ENCODE results near the gene NTPCR. TPM values are rescaled to one million over a fixed set of nuclear protein-coding genes. Genes with fewer than 3 reads are reported as not detected.
"Not testable (repeated sequence)": the region's sequence is repeated elsewhere in the genome, so short reads cannot be mapped to it uniquely, and the experiment has no call there.

The NTPCR gene
- total RNA-seq, 1 donor from 2014 or later = 11.0 TPM

- no peak overlapping the region for H3K4me3 ChIP-seq (ENCODE audit: low read length in 3 of 3)
- H3K9me3 ChIP-seq (ENCODE audit: control insufficient read depth in 3 of 3, low read length in 3 of 3) = no peaks in the 10 kb centered on the region
- H3K27me3 ChIP-seq (ENCODE audit: control insufficient read depth in 3 of 3, insufficient read depth in 3 of 3, low read length in 3 of 3) = no peaks in the 10 kb centered on the region
- no peak overlapping the region for H3K27ac ChIP-seq (ENCODE audit: low read depth, low read length)
- H3K9ac ChIP-seq (ENCODE audit: low read depth in 1 of 3, low read length in 3 of 3) = no peak overlapping the region
- no peaks in the 10 kb centered on the region for H3K36me3 ChIP-seq (ENCODE audit: control insufficient read depth in 3 of 3, insufficient read depth in 3 of 3, low read length in 3 of 3)
- peaks cover 6 to 12% (median 8%) of the 10 kb centered on the region in 3 donors for H3K4me1 ChIP-seq (ENCODE audit: control insufficient read depth in 3 of 3, insufficient read depth in 3 of 3, low read length in 3 of 3)
These were observed 24.8 kb upstream of the NTPCR start for GRCh38 chr1:232925421-232926220.

- H3K36me3 ChIP-seq (ENCODE audit: control insufficient read depth in 3 of 3, insufficient read depth in 3 of 3, low read length in 3 of 3); H3K27me3 ChIP-seq (ENCODE audit: control insufficient read depth in 3 of 3, insufficient read depth in 3 of 3, low read length in 3 of 3); H3K9ac ChIP-seq (ENCODE audit: low read depth in 1 of 3, low read length in 3 of 3); H3K9me3 ChIP-seq (ENCODE audit: control insufficient read depth in 3 of 3, low read length in 3 of 3): not testable (repeated sequence)
- H3K4me1 ChIP-seq (ENCODE audit: control insufficient read depth in 3 of 3, insufficient read depth in 3 of 3, low read length in 3 of 3) = peaks cover 6 to 12% (median 8%) of the 10 kb centered on the region in 3 donors
- H3K4me3 ChIP-seq (ENCODE audit: low read length in 3 of 3) = peak overlapping the region in 1 of 3 donors; percentile 17
- H3K27ac ChIP-seq (ENCODE audit: low read depth, low read length) = peak overlapping the region; percentile 34
These were observed 23.2 kb upstream of the NTPCR start for GRCh38 chr1:232927166-232927565.

GRCh38 chr1:232927830-232928505 is 22.4 kb upstream of the NTPCR start:
- peaks cover 6 to 12% (median 8%) of the 10 kb centered on the region in 3 donors for H3K4me1 ChIP-seq (ENCODE audit: control insufficient read depth in 3 of 3, insufficient read depth in 3 of 3, low read length in 3 of 3)
- no peaks in the 10 kb centered on the region for H3K27me3 ChIP-seq (ENCODE audit: control insufficient read depth in 3 of 3, insufficient read depth in 3 of 3, low read length in 3 of 3)
- H3K9ac ChIP-seq (ENCODE audit: low read depth in 1 of 3, low read length in 3 of 3) = peak overlapping the region in 1 of 3 donors; percentile 1
- H3K27ac ChIP-seq (ENCODE audit: low read depth, low read length) = peak overlapping the region; percentile 34
- H3K36me3 ChIP-seq (ENCODE audit: control insufficient read depth in 3 of 3, insufficient read depth in 3 of 3, low read length in 3 of 3) = no peaks in the 10 kb centered on the region
- peak overlapping the region in 1 of 3 donors; percentile 17 for H3K4me3 ChIP-seq (ENCODE audit: low read length in 3 of 3)
- H3K9me3 ChIP-seq (ENCODE audit: control insufficient read depth in 3 of 3, low read length in 3 of 3) = no peaks in the 10 kb centered on the region

DNA sequence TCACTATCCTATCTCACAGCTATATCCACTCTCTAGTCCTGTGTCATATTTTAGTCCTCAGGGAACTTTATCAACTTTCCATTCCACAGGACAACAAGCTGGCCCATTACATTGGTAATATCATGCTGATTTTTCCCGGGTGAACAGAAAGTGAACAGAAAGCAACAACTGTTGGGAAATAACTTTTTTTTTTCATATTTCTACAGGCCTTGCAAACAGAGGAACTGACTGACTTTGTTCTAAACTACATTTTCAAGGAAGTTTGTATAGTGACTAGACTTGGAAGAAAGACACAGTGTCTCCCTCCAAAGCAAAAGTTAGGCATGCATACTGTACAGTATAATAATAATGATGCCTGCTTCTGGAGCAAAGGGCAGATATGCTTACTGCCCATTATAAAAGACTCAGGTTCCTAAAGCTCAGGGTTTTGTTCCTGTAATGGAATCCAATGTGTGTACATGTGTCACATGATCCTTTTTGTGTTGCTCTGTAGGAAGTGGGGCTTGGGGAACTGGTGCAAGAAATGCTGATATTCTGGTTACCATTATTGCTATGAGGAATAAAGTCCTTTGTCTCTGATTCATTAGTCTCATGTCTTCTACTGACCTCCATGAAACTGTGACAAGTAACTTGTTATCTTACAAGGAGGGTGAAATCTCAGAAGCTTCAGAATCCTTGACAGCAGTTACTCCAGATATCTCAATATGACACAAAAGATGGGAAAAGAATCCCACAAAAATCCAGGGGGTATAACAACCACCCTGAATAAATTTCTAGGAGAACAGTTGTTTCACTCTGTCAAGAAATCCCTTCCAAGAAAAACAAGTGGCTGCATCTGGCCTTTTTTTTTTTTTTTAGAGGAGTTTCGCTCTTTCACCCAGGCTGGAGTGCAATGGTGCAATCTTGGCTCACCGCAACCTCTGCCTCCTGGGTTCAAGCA is 17.7 kb upstream of the NTPCR start:
- H3K9ac ChIP-seq (ENCODE audit: low read depth in 1 of 3, low read length in 3 of 3) = no peak overlapping the region
- H3K27ac ChIP-seq (ENCODE audit: low read depth, low read length) = no peak overlapping the region
- peaks cover 3 to 7% (median 4%) of the 10 kb centered on the region in 3 donors for H3K4me1 ChIP-seq (ENCODE audit: control insufficient read depth in 3 of 3, insufficient read depth in 3 of 3, low read length in 3 of 3)
- no peaks in the 10 kb centered on the region for H3K27me3 ChIP-seq (ENCODE audit: control insufficient read depth in 3 of 3, insufficient read depth in 3 of 3, low read length in 3 of 3)
- H3K36me3 ChIP-seq (ENCODE audit: control insufficient read depth in 3 of 3, insufficient read depth in 3 of 3, low read length in 3 of 3) = no peaks in the 10 kb centered on the region
- H3K4me3 ChIP-seq (ENCODE audit: low read length in 3 of 3) = no peak overlapping the region
- H3K9me3 ChIP-seq (ENCODE audit: control insufficient read depth in 3 of 3, low read length in 3 of 3) = no peaks in the 10 kb centered on the region

DNA sequence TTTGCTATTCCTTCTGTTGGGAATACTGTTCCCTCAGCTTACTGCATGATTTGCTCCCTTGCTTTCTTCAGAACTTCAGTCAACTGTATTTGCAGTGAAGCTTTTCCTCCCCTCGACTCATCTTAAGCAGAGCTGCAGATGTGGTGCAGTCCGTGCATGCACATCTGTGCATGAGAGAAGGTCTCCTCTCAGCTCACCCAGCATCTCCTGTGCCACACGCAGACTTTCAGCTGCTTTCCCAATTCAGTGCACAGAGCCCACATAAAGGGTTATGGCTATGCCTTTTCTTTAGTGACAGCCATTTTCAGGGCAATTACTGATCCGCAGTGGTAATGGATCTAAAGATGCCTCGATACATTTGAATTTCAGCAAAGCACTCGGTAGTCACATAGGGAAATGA is 13.5 kb upstream of the NTPCR start:
- Histone ChIP-seq H3K27ac (ENCODE audit: low read depth, low read length) (no peak overlapping the region), H3K4me3 (ENCODE audit: low read length in 3 of 3) (no peak overlapping the region), H3K9ac (ENCODE audit: low read depth in 1 of 3, low read length in 3 of 3) (no peak overlapping the region), H3K27me3 (ENCODE audit: control insufficient read depth in 3 of 3, insufficient read depth in 3 of 3, low read length in 3 of 3) (no peaks in the 10 kb centered on the region), H3K4me1 (ENCODE audit: control insufficient read depth in 3 of 3, insufficient read depth in 3 of 3, low read length in 3 of 3) (no peaks in the 10 kb centered on the region), H3K36me3 (ENCODE audit: control insufficient read depth in 3 of 3, insufficient read depth in 3 of 3, low read length in 3 of 3) (no peaks in the 10 kb centered on the region), H3K9me3 (ENCODE audit: control insufficient read depth in 3 of 3, low read length in 3 of 3) (no peaks in the 10 kb centered on the region)

DNA sequence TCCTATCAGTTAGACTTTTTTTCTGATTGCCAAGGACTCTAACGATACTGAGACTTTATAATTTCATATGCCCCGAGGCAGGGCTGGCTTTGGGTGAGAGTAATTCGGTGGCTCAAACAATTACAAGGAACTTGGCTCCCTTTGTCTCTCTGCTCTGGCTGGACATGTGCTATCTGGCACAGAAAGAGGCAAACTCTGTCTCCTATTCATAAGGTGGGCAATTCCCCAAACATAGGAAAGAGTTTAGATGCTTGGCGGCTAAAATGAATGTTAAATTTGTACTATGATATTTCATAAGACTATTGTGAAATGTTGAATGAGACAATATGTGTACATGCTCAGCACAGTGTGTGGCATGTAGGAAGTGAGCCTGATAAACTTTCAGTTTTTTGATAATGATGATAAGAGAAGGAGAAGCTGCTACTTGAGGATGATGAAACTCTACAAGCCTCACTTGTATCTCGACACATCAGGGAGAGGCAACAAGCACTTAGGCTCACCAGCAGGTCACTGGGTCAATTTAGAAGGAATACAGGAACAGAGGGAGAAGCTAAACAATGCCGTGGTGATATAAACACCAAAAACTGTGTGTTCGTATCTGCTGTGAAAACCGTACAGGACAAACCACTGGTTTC is 12.6 kb upstream of the NTPCR start:
- H3K4me3 ChIP-seq (ENCODE audit: low read length in 3 of 3) = no peak overlapping the region
- no peaks in the 10 kb centered on the region for H3K9me3 ChIP-seq (ENCODE audit: control insufficient read depth in 3 of 3, low read length in 3 of 3)
- no peaks in the 10 kb centered on the region for H3K4me1 ChIP-seq (ENCODE audit: control insufficient read depth in 3 of 3, insufficient read depth in 3 of 3, low read length in 3 of 3)

DNA sequence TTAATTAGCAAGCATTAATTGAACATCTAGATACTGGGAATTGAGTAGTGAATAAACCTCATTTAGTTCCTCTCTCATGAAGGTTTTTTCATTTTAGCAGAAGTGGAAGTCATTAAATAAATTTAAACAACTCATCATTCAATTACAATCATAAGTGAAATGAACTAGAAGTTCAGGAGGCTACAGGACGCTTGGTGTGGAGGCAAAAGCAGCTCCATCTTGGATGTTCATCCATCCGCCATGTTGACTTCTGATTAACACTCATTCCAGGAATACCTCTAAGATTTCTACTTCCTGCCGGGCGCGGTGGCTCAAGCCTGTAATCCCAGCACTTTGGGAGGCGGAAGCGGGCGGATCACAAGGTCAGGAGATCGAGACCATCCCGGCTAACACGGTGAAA is 11.5 kb upstream of the NTPCR start:
- Histone ChIP-seq H3K9ac (ENCODE audit: low read depth in 1 of 3, low read length in 3 of 3) (no peak overlapping the region), H3K4me3 (ENCODE audit: low read length in 3 of 3) (no peak overlapping the region), H3K27me3 (ENCODE audit: control insufficient read depth in 3 of 3, insufficient read depth in 3 of 3, low read length in 3 of 3) (no peaks in the 10 kb centered on the region), H3K4me1 (ENCODE audit: control insufficient read depth in 3 of 3, insufficient read depth in 3 of 3, low read length in 3 of 3) (no peaks in the 10 kb centered on the region), H3K9me3 (ENCODE audit: control insufficient read depth in 3 of 3, low read length in 3 of 3) (no peaks in the 10 kb centered on the region), H3K27ac (ENCODE audit: low read depth, low read length) (no peak overlapping the region), H3K36me3 (ENCODE audit: control insufficient read depth in 3 of 3, insufficient read depth in 3 of 3, low read length in 3 of 3) (no peaks in the 10 kb centered on the region)

More for the DNA sequence above, 12.6 kb upstream of the NTPCR start:
- H3K36me3 ChIP-seq (ENCODE audit: control insufficient read depth in 3 of 3, insufficient read depth in 3 of 3, low read length in 3 of 3) = no peaks in the 10 kb centered on the region
- no peak overlapping the region for H3K9ac ChIP-seq (ENCODE audit: low read depth in 1 of 3, low read length in 3 of 3)
- no peaks in the 10 kb centered on the region for H3K27me3 ChIP-seq (ENCODE audit: control insufficient read depth in 3 of 3, insufficient read depth in 3 of 3, low read length in 3 of 3)
- no peak overlapping the region for H3K27ac ChIP-seq (ENCODE audit: low read depth, low read length)

- Histone ChIP-seq H3K9ac (ENCODE audit: low read depth in 1 of 3, low read length in 3 of 3) (no peak overlapping the region), H3K9me3 (ENCODE audit: control insufficient read depth in 3 of 3, low read length in 3 of 3) (no peaks in the 10 kb centered on the region), H3K4me3 (ENCODE audit: low read length in 3 of 3) (no peak overlapping the region), H3K36me3 (ENCODE audit: control insufficient read depth in 3 of 3, insufficient read depth in 3 of 3, low read length in 3 of 3) (no peaks in the 10 kb centered on the region), H3K27ac (ENCODE audit: low read depth, low read length) (no peak overlapping the region), H3K27me3 (ENCODE audit: control insufficient read depth in 3 of 3, insufficient read depth in 3 of 3, low read length in 3 of 3) (no peaks in the 10 kb centered on the region), H3K4me1 (ENCODE audit: control insufficient read depth in 3 of 3, insufficient read depth in 3 of 3, low read length in 3 of 3) (no peaks in the 10 kb centered on the region)
These were observed 10.7 kb upstream of the NTPCR start for GRCh38 chr1:232939748-232940147.

DNA sequence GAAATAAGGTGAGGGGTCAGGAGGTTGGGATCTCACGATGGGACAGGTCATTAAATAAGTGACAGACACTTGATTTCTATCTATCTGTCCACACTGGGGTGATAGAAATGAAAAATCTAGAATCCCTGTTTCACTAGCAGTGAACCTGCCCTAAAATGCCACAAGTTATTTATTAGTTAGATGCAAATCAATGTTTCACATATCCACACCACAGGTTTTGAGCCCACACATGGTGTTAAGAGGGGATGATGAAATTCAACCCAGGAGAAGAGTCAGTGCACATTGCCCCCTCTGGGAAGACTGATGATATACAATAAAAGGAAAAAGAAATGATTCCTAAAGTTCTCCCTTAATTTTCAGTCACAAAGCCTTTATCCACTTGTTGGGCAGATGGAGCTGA is 10.1 kb upstream of the NTPCR start:
- Histone ChIP-seq H3K27ac (ENCODE audit: low read depth, low read length) (no peak overlapping the region), H3K9me3 (ENCODE audit: control insufficient read depth in 3 of 3, low read length in 3 of 3) (no peaks in the 10 kb centered on the region), H3K4me1 (ENCODE audit: control insufficient read depth in 3 of 3, insufficient read depth in 3 of 3, low read length in 3 of 3) (no peaks in the 10 kb centered on the region), H3K4me3 (ENCODE audit: low read length in 3 of 3) (no peak overlapping the region), H3K27me3 (ENCODE audit: control insufficient read depth in 3 of 3, insufficient read depth in 3 of 3, low read length in 3 of 3) (no peaks in the 10 kb centered on the region), H3K36me3 (ENCODE audit: control insufficient read depth in 3 of 3, insufficient read depth in 3 of 3, low read length in 3 of 3) (no peaks in the 10 kb centered on the region), H3K9ac (ENCODE audit: low read depth in 1 of 3, low read length in 3 of 3) (no peak overlapping the region)
